Lower leg skin (tissue), 3 donors: Measurements from ENCODE around the gene HEATR3.

ENCODE experiments used
- CTCF ChIP-seq, 3 donors: fragments of 450-650 bp; IDR thresholded peaks; one replicate each; pipeline ENCODE4 v1.5.1; 2016; ENCODE audit warnings: antibody characterized with exemption in 3 of 3, mild to moderate bottlenecking in 3 of 3, moderate library complexity in 2 of 3
- POLR2A ChIP-seq, 2 donors: fragments of 450-650 bp; IDR thresholded peaks; one replicate each; pipeline ENCODE4 v1.6.1; 2016 to 2017; ENCODE audit warnings: antibody characterized with exemption in 2 of 2, mild to moderate bottlenecking in 1 of 2, moderate library complexity in 1 of 2

GRCh38 chr16:50066482-50067289 is 916 bp downstream of the HEATR3 start:
- TF ChIP-seq CTCF (IDR thresholded peaks at IDR 0.05) (no peak), POLR2A (IDR thresholded peaks at IDR 0.05) (no peak)
